ENCODE data around the gene MYL12A.

The MYL12A gene

DNA sequence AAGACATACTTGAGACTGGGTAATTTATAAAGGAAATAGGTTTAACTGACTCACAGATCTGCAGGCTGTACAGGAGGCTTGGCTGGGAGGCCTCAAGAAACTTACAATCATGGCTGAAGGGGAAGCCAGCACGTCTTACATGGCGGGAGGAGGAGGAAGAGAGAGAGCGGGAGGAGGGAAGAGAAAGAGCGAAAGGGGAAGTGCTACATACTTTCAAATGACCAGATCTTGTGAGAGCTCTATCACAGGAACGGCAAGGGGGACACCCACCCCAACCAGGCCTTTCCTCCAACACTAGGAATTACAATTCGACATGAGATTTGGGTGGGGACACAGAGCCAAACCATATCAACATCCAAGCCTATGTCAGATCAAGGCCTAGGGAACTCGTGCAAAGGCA lies 38.6 kb downstream of the MYL12A start:
- TF ChIP-seq, protein P1, sequence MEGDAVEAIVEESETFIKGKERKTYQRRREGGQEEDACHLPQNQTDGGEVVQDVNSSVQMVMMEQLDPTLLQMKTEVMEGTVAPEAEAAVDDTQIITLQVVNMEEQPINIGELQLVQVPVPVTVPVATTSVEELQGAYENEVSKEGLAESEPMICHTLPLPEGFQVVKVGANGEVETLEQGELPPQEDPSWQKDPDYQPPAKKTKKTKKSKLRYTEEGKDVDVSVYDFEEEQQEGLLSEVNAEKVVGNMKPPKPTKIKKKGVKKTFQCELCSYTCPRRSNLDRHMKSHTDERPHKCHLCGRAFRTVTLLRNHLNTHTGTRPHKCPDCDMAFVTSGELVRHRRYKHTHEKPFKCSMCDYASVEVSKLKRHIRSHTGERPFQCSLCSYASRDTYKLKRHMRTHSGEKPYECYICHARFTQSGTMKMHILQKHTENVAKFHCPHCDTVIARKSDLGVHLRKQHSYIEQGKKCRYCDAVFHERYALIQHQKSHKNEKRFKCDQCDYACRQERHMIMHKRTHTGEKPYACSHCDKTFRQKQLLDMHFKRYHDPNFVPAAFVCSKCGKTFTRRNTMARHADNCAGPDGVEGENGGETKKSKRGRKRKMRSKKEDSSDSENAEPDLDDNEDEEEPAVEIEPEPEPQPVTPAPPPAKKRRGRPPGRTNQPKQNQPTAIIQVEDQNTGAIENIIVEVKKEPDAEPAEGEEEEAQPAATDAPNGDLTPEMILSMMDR (IDR thresholded peaks at IDR 0.05; ENCODE audit: insufficient read depth, missing control alignments): no peak
- DNase-seq (ENCODE audit: insufficient read length, low spot score) (no peak), FAIRE-seq (no peak)

DNA sequence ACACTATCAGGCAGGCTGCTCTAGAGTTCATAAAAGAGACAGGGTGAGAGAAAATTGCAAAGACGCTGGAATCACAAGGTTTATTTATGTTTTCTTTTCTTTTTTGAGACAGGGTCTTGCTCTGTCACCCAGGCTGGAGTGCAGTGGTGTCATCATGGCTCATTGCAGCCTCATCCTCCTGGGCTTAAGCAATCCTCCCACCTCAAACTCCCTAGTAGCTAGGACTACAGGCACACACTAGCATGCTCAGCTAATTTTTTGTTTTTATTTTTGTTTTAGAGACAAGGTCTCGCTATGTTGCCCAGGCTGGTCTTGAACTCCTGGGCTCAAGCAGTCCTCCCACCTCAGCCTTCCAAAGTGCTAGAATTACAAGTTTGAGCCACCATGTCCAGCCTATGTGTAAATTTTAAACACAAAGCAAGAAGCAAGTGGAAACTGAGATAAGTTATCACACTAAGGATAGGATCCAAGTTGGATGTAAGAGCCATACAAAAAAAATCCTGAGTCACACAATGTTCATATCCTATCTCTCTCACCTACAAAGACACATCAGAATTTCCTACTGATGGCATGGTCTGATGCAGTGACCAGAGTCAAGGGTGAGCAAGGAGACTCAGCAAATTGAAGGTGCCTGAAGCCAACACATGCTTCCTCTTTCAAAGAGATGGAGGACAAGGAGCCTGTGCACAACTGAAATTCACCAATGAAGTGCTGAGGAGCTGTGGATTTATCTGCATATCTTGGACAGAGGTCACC lies 45.8 kb downstream of the MYL12A start:
- FAIRE-seq: no peak
- TF ChIP-seq, protein P1 (IDR thresholded peaks at IDR 0.05; ENCODE audit: insufficient read depth, missing control alignments): no peak
- no peak for DNase-seq (ENCODE audit: insufficient read length, low spot score)

DNA sequence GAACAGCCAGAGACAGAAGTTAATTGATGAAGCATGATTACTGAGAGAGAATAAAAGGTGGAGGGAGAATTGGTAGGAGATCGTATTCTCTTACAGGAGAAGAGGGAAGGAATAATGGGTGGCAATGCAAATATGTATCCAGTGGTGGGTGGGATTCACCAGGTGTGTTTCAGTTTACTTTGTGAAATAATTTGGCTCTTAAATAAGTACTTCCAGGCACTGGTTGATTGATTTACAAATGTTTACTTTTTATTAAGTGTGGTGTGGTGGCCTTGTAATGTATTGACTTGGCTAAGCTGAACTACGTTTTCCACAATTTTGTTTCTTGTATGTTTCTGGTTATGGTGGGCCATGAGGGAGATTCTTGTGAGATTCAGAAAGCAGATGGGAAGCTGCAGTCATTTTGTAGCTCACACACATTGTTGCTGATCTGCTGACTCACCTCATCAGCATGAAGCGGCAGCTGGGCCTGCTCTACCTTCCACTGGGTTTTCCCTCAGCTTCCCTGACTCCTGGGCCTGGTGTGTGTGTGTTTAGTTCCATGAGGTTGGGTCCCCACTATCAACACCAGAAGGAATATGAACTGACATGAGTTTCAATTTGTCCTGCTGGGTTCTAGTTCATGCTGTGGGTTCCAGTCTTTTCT lies 47.0 kb downstream of the MYL12A start:
- DNase-seq (ENCODE audit: insufficient read length, low spot score) (no peak), FAIRE-seq (no peak)
- TF ChIP-seq, protein P1 (IDR thresholded peaks at IDR 0.05; ENCODE audit: insufficient read depth, missing control alignments): no peak

DNA sequence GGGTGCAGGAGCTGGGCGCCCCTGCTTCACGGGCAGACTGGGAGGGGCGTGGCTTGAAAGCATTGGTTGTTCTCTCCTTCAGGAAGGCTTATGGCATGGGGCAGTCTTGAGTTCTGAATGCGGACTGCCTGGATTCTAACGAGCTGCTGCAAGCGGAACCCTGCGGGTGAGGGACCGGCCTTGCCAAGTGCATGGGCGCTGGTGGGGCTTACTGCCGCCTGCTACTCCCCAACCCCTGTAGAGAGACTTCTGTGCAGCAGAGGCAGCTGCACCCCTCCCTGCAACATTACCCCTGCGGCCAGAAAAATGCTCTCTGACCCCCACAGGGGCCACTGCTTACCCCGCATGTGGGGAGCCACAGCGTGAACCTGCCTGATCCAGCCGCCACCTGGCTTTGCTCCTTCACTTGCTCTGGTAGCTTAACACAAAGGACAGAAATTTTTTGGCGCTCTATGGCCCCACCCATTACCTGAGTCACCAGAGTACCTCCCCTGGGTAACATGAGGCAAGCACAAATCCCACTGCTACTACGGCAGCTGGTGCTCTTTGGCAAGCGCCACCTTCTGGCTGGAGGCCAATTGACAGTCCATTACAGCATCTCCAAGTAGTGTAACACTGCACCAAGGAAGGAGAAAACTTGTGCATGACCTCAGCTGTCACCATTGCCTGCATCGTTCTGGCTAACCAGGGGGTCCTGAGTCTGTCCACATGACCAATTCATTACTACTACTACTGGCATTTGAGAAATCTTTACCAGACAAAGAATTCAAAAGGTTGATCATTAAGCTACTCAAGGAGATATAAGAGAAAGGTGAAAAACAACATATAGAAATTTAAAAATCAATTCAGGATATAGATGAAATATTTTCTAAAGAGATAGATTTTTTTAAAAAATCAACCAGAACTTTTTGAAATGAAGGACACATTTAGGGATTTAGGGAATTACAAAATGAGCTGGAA lies 49.7 kb downstream of the MYL12A start:
- FAIRE-seq (no peak), DNase-seq (ENCODE audit: insufficient read length, low spot score) (no peak)
- TF ChIP-seq, protein P1 (IDR thresholded peaks at IDR 0.05; ENCODE audit: insufficient read depth, missing control alignments): peak; percentile 64

DNA sequence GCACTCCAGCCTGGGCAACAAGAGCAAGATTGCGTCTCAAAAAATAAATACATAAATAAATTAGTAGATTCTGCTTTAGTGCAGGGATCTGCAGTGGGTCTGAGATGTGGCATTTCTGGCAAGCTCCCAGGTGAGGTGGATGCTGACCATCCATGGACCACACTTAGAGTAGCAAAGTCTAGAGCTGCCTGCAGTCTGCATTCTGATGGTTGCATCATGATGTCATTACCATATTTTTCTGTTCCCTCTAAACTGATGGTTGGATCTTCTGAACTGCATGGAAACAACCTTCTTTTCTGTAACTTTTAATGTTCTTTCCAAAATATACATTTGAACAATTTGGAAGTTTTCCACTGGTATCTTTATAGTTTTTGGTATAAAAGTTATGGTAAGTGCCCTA lies 57.2 kb downstream of the MYL12A start:
- FAIRE-seq: no peak
- TF ChIP-seq, protein P1 (IDR thresholded peaks at IDR 0.05; ENCODE audit: insufficient read depth, missing control alignments): no peak
- no peak for DNase-seq (ENCODE audit: insufficient read length, low spot score)

DNA sequence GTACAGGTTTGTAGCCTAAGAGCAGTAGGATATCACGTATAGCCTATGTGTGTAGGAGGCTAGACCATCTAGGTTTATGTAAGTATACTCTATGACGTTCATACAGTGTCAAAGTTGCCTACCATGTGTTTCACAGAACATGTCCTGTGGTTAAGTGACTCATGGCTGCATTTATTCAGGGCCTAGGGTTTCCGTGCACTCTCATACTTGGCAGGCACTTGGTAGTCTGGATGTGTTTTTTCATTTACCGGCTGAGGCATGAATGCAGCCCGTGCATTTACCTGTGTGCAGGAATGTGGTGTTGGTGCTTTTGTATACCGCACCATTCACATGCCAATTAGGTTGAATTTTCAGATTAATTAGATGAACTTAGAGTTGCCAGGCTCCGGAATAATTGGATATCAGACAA lies 57.8 kb downstream of the MYL12A start:
- DNase-seq (ENCODE audit: insufficient read length, low spot score) (no peak), FAIRE-seq (no peak)
- TF ChIP-seq, protein P1 (IDR thresholded peaks at IDR 0.05; ENCODE audit: insufficient read depth, missing control alignments): no peak
